DND-41 (cell line): ENCODE measurements around the gene ADGRG7.
"Not testable (repeated sequence)": the region's sequence is repeated elsewhere in the genome, so short reads cannot be mapped to it uniquely, and the experiment has no call there.

Source experiments
- ATAC-seq: fragments of 200-7000 bp; cut with Tn5 transposase; 3 replicates; pipeline ENCODE4 v1.9.1; 2021; ENCODE audit warnings: low read depth; ENCODE audit not compliant: insufficient read depth
- DNase-seq: peaks from one replicate; pipeline ENCODE4 v3.0.0-alpha.2; 2020
- H2AFZ ChIP-seq: 2 replicates; pipeline ENCODE4 v1.6.0; 2012; ENCODE audit warnings: low read depth, low read length
- H3K27ac ChIP-seq: 2 replicates; pipeline ENCODE4 v1.5.1; 2012; ENCODE audit warnings: low read length, inconsistent platforms
- H3K27me3 ChIP-seq: fragments of 200-600 bp; sonication (generic); 2 replicates; pipeline ENCODE4 v1.6.0; 2012; ENCODE audit warnings: low read length, mild to moderate bottlenecking, inconsistent platforms; ENCODE audit not compliant: insufficient read depth, poor library complexity
- H3K36me3 ChIP-seq: 2 replicates; pipeline ENCODE4 v1.5.1; 2012; ENCODE audit warnings: low read length, inconsistent platforms; ENCODE audit not compliant: insufficient read depth
- H3K4me1 ChIP-seq: 2 replicates; pipeline ENCODE4 v1.5.1; 2012; ENCODE audit warnings: mild to moderate bottlenecking, low read length; ENCODE audit not compliant: insufficient read depth
- H3K4me2 ChIP-seq: 2 replicates; pipeline ENCODE4 v1.6.0; 2012; ENCODE audit warnings: mild to moderate bottlenecking, moderate library complexity, low read length, inconsistent platforms; ENCODE audit not compliant: insufficient read depth
- H3K4me3 ChIP-seq, 2 experiments: fragments of 200-600 bp in 1 of 2; shearing (Covaris generic) in 1 of 2; 2 replicates each; pipeline ENCODE4 v1.5.1; 2012 to 2016; ENCODE audit warnings: inconsistent platforms in 2 of 2, low read length in 2 of 2, mild to moderate bottlenecking in 2 of 2, low read depth in 1 of 2, moderate library complexity in 1 of 2
- H3K79me2 ChIP-seq: 2 replicates; pipeline ENCODE4 v1.6.0; 2012; ENCODE audit warnings: low read length, inconsistent platforms; ENCODE audit not compliant: insufficient read depth
- H3K9ac ChIP-seq: 2 replicates; pipeline ENCODE4 v1.6.0; 2012; ENCODE audit warnings: low read depth, mild to moderate bottlenecking, inconsistent platforms, low read length, moderate library complexity
- H3K9me3 ChIP-seq: 2 replicates; pipeline ENCODE4 v1.5.1; 2012; ENCODE audit warnings: low read length, moderate library complexity, mild to moderate bottlenecking, inconsistent platforms; ENCODE audit not compliant: insufficient read depth, severe bottlenecking
- H4K20me1 ChIP-seq: 2 replicates; pipeline ENCODE4 v1.6.0; 2012; ENCODE audit warnings: low read length; ENCODE audit not compliant: insufficient read depth
- CTCF ChIP-seq: IDR thresholded peaks from 2 replicates; pipeline ENCODE4 v1.5.1; 2012; ENCODE audit warnings: borderline replicate concordance, low read length, moderate library complexity, mild to moderate bottlenecking; ENCODE audit not compliant: poor library complexity, severe bottlenecking; ENCODE audit errors: extremely low read depth
- EZH2 ChIP-seq: IDR thresholded peaks from 3 replicates; pipeline ENCODE4 v1.6.1; 2012; ENCODE audit warnings: borderline replicate concordance, low read depth, mild to moderate bottlenecking, moderate library complexity, low read length, inconsistent platforms; ENCODE audit not compliant: severe bottlenecking

The ADGRG7 gene

GRCh38 chr3:100650651-100651619 lies 41.5 kb downstream of the ADGRG7 start:
- H3K9ac ChIP-seq, result no peak overlapping the region
- no peak for DNase-seq
- H2AFZ ChIP-seq, result no peak overlapping the region
- no peaks in the 10 kb centered on the region for H4K20me1 ChIP-seq
- H3K27me3 ChIP-seq, result no peaks in the 10 kb centered on the region
- H3K4me1 ChIP-seq, result no peaks in the 10 kb centered on the region
- TF ChIP-seq CTCF, result peak; percentile 28
- TF ChIP-seq EZH2, result no peak
- ATAC-seq, result peak; percentile 58; the same call in 2 of the 3 replicates
- H3K27ac ChIP-seq, result no peak overlapping the region
- no peaks in the 10 kb centered on the region for H3K79me2 ChIP-seq
- H3K4me3 ChIP-seq, result no peak overlapping the region
- H3K36me3 ChIP-seq, result no peaks in the 10 kb centered on the region
- no peak overlapping the region for H3K4me2 ChIP-seq
- H3K9me3 ChIP-seq, result no peaks in the 10 kb centered on the region

- Histone ChIP-seq H3K9ac (no peak overlapping the region), H3K4me1 (no peaks in the 10 kb centered on the region), H3K9me3 (no peaks in the 10 kb centered on the region), H3K4me2 (no peak overlapping the region), H3K4me3 (no peak overlapping the region), H3K27me3 (no peaks in the 10 kb centered on the region), H3K79me2 (no peaks in the 10 kb centered on the region), H3K27ac (no peak overlapping the region), H4K20me1 (no peaks in the 10 kb centered on the region), H3K36me3 (no peaks in the 10 kb centered on the region), H2AFZ (no peak overlapping the region)
- no peak for ATAC-seq
- no peak for DNase-seq
- TF ChIP-seq EZH2 (no peak), CTCF (no peak)
Observed at GRCh38 chr3:100653604-100654294, 44.3 kb downstream of the ADGRG7 start.

GRCh38 chr3:100656945-100657344 lies 47.5 kb downstream of the ADGRG7 start:
- Histone ChIP-seq H3K27ac (no peak overlapping the region), H3K4me1 (no peaks in the 10 kb centered on the region), H3K79me2 (no peaks in the 10 kb centered on the region), H3K4me2 (no peak overlapping the region), H3K27me3 (no peaks in the 10 kb centered on the region), H2AFZ (no peak overlapping the region), H3K9ac (no peak overlapping the region), H3K4me3 (no peak overlapping the region), H3K36me3 (no peaks in the 10 kb centered on the region), H4K20me1 (no peaks in the 10 kb centered on the region), H3K9me3 (no peaks in the 10 kb centered on the region)
- DNase-seq, result no peak
- no peak for ATAC-seq
- TF ChIP-seq CTCF (no peak), EZH2 (no peak)

- not testable (repeated sequence) for H3K4me3 ChIP-seq, H3K4me2 ChIP-seq, H3K27me3 ChIP-seq, H3K79me2 ChIP-seq, H3K27ac ChIP-seq, DNase-seq, H3K9me3 ChIP-seq, ATAC-seq, H2AFZ ChIP-seq, H4K20me1 ChIP-seq, H3K36me3 ChIP-seq, H3K9ac ChIP-seq
- peaks cover 16% of the 10 kb centered on the region for H3K4me1 ChIP-seq
Observed at GRCh38 chr3:100661294-100661693, 51.9 kb downstream of the ADGRG7 start.
